HCT116 (cell line): ENCODE results near the gene HSPA12B. TPM values are rescaled to one million over a fixed set of nuclear protein-coding genes. Genes with fewer than 3 reads are reported as not detected.

Experiments
- ATAC-seq: fragments of 200-7000 bp; cut with Tn5 transposase; 2 replicates; pipeline ENCODE4 v1.9.1; 2020; ENCODE audit warnings: mild to moderate bottlenecking, moderate library complexity
- BruUV-seq: library from RNA; stranded (reverse); fragments of 400-500 nt; replicated peaks from 2 replicates; lab custom pipeline; 2021; lab: Mats Ljungman, UMichigan
- CTCF ChIA-PET: fragments of 300-600 bp; sonication (Branson Sonifier 250); formaldehyde crosslinking; loops from one replicate; lab custom pipeline; 2021; ENCODE audit warnings: antibody characterized with exemption; lab: Charles Lee
- POLR2A ChIA-PET: fragments of 300-600, 350-600 bp; sonication (Branson Sonifier 250); formaldehyde crosslinking; loops from one replicate; lab custom pipeline; 2021; ENCODE audit warnings: antibody characterized with exemption; lab: Charles Lee
- RAD21 ChIA-PET, 2 experiments: fragments of 300-600 bp; sonication (Branson Sonifier 250); formaldehyde crosslinking; loops; one replicate each; lab custom pipeline; 2023; ENCODE audit warnings: low total read pairs in 2 of 2; ENCODE audit not compliant: uncharacterized antibody in 2 of 2, unreplicated experiment in 2 of 2, low non-redundant PET in 1 of 2; lab: Charles Lee
- DNase-seq: peaks from one replicate; pipeline ENCODE4 v3.0.0-alpha.2; 2010; ENCODE audit warnings: low read depth, low spot score
- H2AFZ ChIP-seq: fragments of 200-600 bp; shearing (Covaris generic), sonication (generic); 2 replicates; pipeline ENCODE4 v1.6.1; 2017; ENCODE audit warnings: low read depth, mixed run types, mixed read lengths, antibody characterized with exemption, low read length; ENCODE audit not compliant: poor library complexity, severe bottlenecking
- H3K27ac ChIP-seq: 2 replicates; pipeline ENCODE4 v1.5.1; 2012; ENCODE audit warnings: low read depth, low read length
- H3K27me3 ChIP-seq: fragments of 200-600 bp; sonication (generic); 2 replicates; pipeline ENCODE4 v1.6.1; 2016; ENCODE audit warnings: mixed run types, low read length, mixed read lengths; ENCODE audit not compliant: insufficient read depth
- H3K36me3 ChIP-seq, 2 experiments: fragments of 200-500 bp in 1 of 2; fragments of 200-600 bp in 1 of 2; sonication (Bioruptor generic) in 1 of 2; sonication (generic) in 1 of 2; 2 replicates each; pipeline versions ENCODE4 v1.5.1 to v1.6.1; 2014 to 2016; ENCODE audit warnings: low read length in 2 of 2, inconsistent platforms in 1 of 2, mixed read lengths in 1 of 2, mixed run types in 1 of 2; ENCODE audit not compliant: insufficient read depth in 2 of 2, control insufficient read depth in 1 of 2
- H3K4me1 ChIP-seq, 2 experiments: fragments of 200-600 bp in 1 of 2; sonication (generic) in 1 of 2; 2 replicates each; pipeline versions ENCODE4 v1.5.1 to v1.6.1; 2012 to 2017; ENCODE audit warnings: low read length in 2 of 2, inconsistent platforms in 1 of 2, mild to moderate bottlenecking in 1 of 2, mixed read lengths in 1 of 2, mixed run types in 1 of 2, moderate library complexity in 1 of 2; ENCODE audit not compliant: insufficient read depth in 2 of 2, control insufficient read depth in 1 of 2
- H3K4me2 ChIP-seq: fragments of 200-600 bp; sonication (generic); 2 replicates; pipeline ENCODE4 v1.6.1; 2017; ENCODE audit warnings: mixed run types, low read length, mixed read lengths
- H3K4me3 ChIP-seq, 2 experiments: fragments of 200-600 bp in 1 of 2; sonication (generic) in 1 of 2; replicated peaks in 1 of 2; 2 replicates each; pipeline ENCODE4 v1.5.1; 2011 to 2016; ENCODE audit warnings: low read length in 2 of 2, control low read depth in 1 of 2, low read depth in 1 of 2, mild to moderate bottlenecking in 1 of 2, mixed read lengths in 1 of 2, mixed run types in 1 of 2
- H3K79me2 ChIP-seq: fragments of 200-600 bp; sonication (generic); 2 replicates; pipeline ENCODE4 v1.6.1; 2017; ENCODE audit warnings: mild to moderate bottlenecking, mixed run types, low read length, moderate library complexity, mixed read lengths; ENCODE audit not compliant: insufficient read depth
- H3K9ac ChIP-seq: fragments of 200-600 bp; sonication (generic); 2 replicates; pipeline ENCODE4 v1.6.1; 2016; ENCODE audit warnings: low read length, mixed read lengths
- H3K9me2 ChIP-seq: fragments of 200-600 bp; sonication (generic), shearing (Covaris generic); 2 replicates; pipeline ENCODE4 v1.6.1; 2017; ENCODE audit warnings: mixed run types, mild to moderate bottlenecking, moderate library complexity; ENCODE audit not compliant: insufficient read depth
- H3K9me3 ChIP-seq, 2 experiments: fragments of 200-500 bp in 1 of 2; fragments of 200-600 bp in 1 of 2; sonication (Bioruptor generic) in 1 of 2; sonication (generic) in 1 of 2; 2 replicates each; pipeline ENCODE4 v1.6.1; 2014 to 2017; ENCODE audit warnings: low read length in 2 of 2, mixed read lengths in 2 of 2, inconsistent platforms in 1 of 2, low read depth in 1 of 2, mild to moderate bottlenecking in 1 of 2, mixed run types in 1 of 2, moderate library complexity in 1 of 2; ENCODE audit not compliant: control insufficient read depth in 1 of 2, insufficient read depth in 1 of 2
- H4K20me1 ChIP-seq: fragments of 200-600 bp; sonication (generic), shearing (Covaris generic); 2 replicates; pipeline ENCODE4 v1.6.1; 2017; ENCODE audit warnings: mixed run types, mild to moderate bottlenecking, moderate library complexity; ENCODE audit not compliant: insufficient read depth
- ATF3 ChIP-seq: IDR thresholded peaks from 2 replicates; pipeline ENCODE4 v1.6.1; 2012
- CBX3 ChIP-seq: IDR thresholded peaks from 2 replicates; pipeline ENCODE4 v1.6.1; 2012; ENCODE audit warnings: low read depth
- CEBPB ChIP-seq: IDR thresholded peaks from 2 replicates; pipeline ENCODE4 v1.6.1; 2012; ENCODE audit warnings: low read depth
- ELF1 ChIP-seq: IDR thresholded peaks from 2 replicates; pipeline ENCODE4 v1.6.1; 2012; ENCODE audit warnings: low read depth, borderline replicate concordance
- EZH2phosphoT487 ChIP-seq: fragments of 200-600 bp; IDR thresholded peaks from 2 replicates; pipeline ENCODE4 v1.6.1; 2018; ENCODE audit warnings: antibody characterized with exemption, borderline replicate concordance
- FOSL1 ChIP-seq: IDR thresholded peaks from 2 replicates; pipeline ENCODE4 v1.6.1; 2012; ENCODE audit warnings: low read depth
- JUND ChIP-seq: IDR thresholded peaks from 2 replicates; pipeline ENCODE4 v1.6.1; 2012
- MAX ChIP-seq: IDR thresholded peaks from 2 replicates; pipeline ENCODE4 v1.6.1; 2012
- POLR2AphosphoS5 ChIP-seq: IDR thresholded peaks from 2 replicates; pipeline ENCODE4 v1.6.1; 2011; ENCODE audit warnings: mild to moderate bottlenecking, low read depth, low read length, moderate library complexity
- RAD21 ChIP-seq: IDR thresholded peaks from 2 replicates; pipeline ENCODE4 v1.6.1; 2012; ENCODE audit warnings: low read depth, mild to moderate bottlenecking
- REST ChIP-seq: IDR thresholded peaks from 2 replicates; pipeline ENCODE4 v1.6.1; 2012; ENCODE audit warnings: low read depth
- SIN3A ChIP-seq: IDR thresholded peaks from 2 replicates; pipeline ENCODE4 v1.6.1; 2012; ENCODE audit warnings: low read depth
- SRF ChIP-seq: IDR thresholded peaks from 2 replicates; pipeline ENCODE4 v1.6.1; 2012; ENCODE audit warnings: low read depth
- TCF7L2 ChIP-seq: IDR thresholded peaks from 2 replicates; pipeline ENCODE4 v1.7.0; 2011; ENCODE audit warnings: borderline replicate concordance, inconsistent platforms; ENCODE audit not compliant: insufficient read depth, insufficient read length; ENCODE audit errors: extremely low read depth
- ZBTB33 ChIP-seq: IDR thresholded peaks from 2 replicates; pipeline ENCODE4 v1.6.1; 2011; ENCODE audit warnings: mild to moderate bottlenecking, low read length, moderate library complexity; ENCODE audit not compliant: insufficient replicate concordance; ENCODE audit errors: extremely low read depth
- ZFX ChIP-seq: fragments of 450-650 bp; IDR thresholded peaks from 2 replicates; pipeline ENCODE4 v1.6.1; 2017
- ZNF274 ChIP-seq: fragments of 200-500 bp; sonication (Bioruptor generic); IDR thresholded peaks from 2 replicates; pipeline ENCODE4 v1.6.1; 2014; ENCODE audit warnings: mild to moderate bottlenecking, low read depth, low read length, inconsistent platforms
- intact Hi-C: fragments of 100-400 bp; cut with micrococcal nuclease; formaldehyde crosslinking; loops from 2 replicates; pipeline ENCODE4 v1.10.0; 2022
- total RNA-seq: library from RNA; stranded (reverse); gene quantifications from one replicate; pipeline ENCODE4 v1.2.1, GENCODE V29; 2021; ENCODE audit not compliant: unreplicated experiment

Gene HSPA12B
- total RNA-seq, 1 experiment from 2014 or later: not detected

- Histone ChIP-seq H3K27ac (no peak overlapping the region), H3K9ac (no peak overlapping the region), H3K4me3 (no peak overlapping the region), H3K79me2 (0 out of 2 replicates have a peak, but pooled peaks cover 2% of the 10 kb centered on the region), H2AFZ (no peak overlapping the region), H3K4me1 (peaks cover 0 to 8% of the 10 kb centered on the region in 2 experiments; a peak in 1 of 4 replicates), H3K4me2 (no peak overlapping the region), H3K27me3 (no peaks in the 10 kb centered on the region), H3K9me2 (no peaks in the 10 kb centered on the region), H3K36me3 (peaks cover 6 to 20% of the 10 kb centered on the region in 2 experiments; a peak in 3 of 4 replicates), H3K9me3 (no peaks in the 10 kb centered on the region), H4K20me1 (no peaks in the 10 kb centered on the region)
- TF ChIP-seq JUND: no peak
- TF ChIP-seq RAD21: no peak
- no peak for TF ChIP-seq MAX
- TF ChIP-seq SRF: no peak
- TF ChIP-seq CEBPB: no peak
- TF ChIP-seq ZBTB33: no peak
- TF ChIP-seq ATF3: no peak
- TF ChIP-seq ZNF274: no peak
- TF ChIP-seq REST: no peak
- TF ChIP-seq ELF1: no peak
- TF ChIP-seq ZFX: no peak
- no peak for TF ChIP-seq SIN3A
- TF ChIP-seq CBX3: no peak
- no peak for TF ChIP-seq FOSL1
- no peak for TF ChIP-seq EZH2phosphoT487
- TF ChIP-seq TCF7L2: no peak
- no peak for TF ChIP-seq POLR2AphosphoS5
- intact Hi-C loops: no loop called here
- ChIA-PET POLR2A (no interaction called here), RAD21 (no interaction called here), CTCF (interaction anchor here (0.8 to 3.8 kb wide), 2 partner anchors 17 to 35 kb away, joined by 3 to 9 read pairs; partner anchors contain the start of genes ADISSP and CENPB)
- no peak for ATAC-seq
- no peak for DNase-seq
- BruUV-seq: no TSS peak
Measured at GRCh38 chr20:3751305-3751674, 18.8 kb downstream of the HSPA12B start.
